ENCODE data around the gene RABL3.

Gene RABL3

GRCh38 chr3:120659285-120659684 is 83.0 kb downstream of the RABL3 start:
- ATAC-seq, result no peak
- TF ChIP-seq ZC3H10 (CRISPR knock-in tag; IDR thresholded peaks at IDR 0.05) (no peak), ZFP3 (CRISPR knock-in tag; IDR thresholded peaks at IDR 0.05) (no peak), CSRNP3 (CRISPR knock-in tag; IDR thresholded peaks at IDR 0.05) (no peak), PATZ1 (CRISPR knock-in tag; IDR thresholded peaks at IDR 0.05; ENCODE audit: borderline replicate concordance) (no peak), TOX (CRISPR knock-in tag; IDR thresholded peaks at IDR 0.05; ENCODE audit: borderline replicate concordance) (no peak), ARNTL (CRISPR knock-in tag; IDR thresholded peaks at IDR 0.05; ENCODE audit: borderline replicate concordance, low read depth) (no peak), PPARA (CRISPR knock-in tag; IDR thresholded peaks at IDR 0.05; ENCODE audit: borderline replicate concordance) (no peak), RARB (CRISPR knock-in tag; IDR thresholded peaks at IDR 0.05) (no peak), POU6F1 (CRISPR knock-in tag; IDR thresholded peaks at IDR 0.05; ENCODE audit: borderline replicate concordance, low read depth) (no peak), ZNF565 (CRISPR knock-in tag; conservative IDR thresholded peaks at IDR 0.05; ENCODE audit: low read depth) (no peak), ZFP30 (CRISPR knock-in tag; IDR thresholded peaks at IDR 0.05) (no peak), ESRRG (CRISPR knock-in tag; IDR thresholded peaks at IDR 0.05) (no peak), TSHZ2 (CRISPR knock-in tag; IDR thresholded peaks at IDR 0.05) (no peak), ZNF8 (CRISPR knock-in tag; IDR thresholded peaks at IDR 0.05) (no peak)

DNA sequence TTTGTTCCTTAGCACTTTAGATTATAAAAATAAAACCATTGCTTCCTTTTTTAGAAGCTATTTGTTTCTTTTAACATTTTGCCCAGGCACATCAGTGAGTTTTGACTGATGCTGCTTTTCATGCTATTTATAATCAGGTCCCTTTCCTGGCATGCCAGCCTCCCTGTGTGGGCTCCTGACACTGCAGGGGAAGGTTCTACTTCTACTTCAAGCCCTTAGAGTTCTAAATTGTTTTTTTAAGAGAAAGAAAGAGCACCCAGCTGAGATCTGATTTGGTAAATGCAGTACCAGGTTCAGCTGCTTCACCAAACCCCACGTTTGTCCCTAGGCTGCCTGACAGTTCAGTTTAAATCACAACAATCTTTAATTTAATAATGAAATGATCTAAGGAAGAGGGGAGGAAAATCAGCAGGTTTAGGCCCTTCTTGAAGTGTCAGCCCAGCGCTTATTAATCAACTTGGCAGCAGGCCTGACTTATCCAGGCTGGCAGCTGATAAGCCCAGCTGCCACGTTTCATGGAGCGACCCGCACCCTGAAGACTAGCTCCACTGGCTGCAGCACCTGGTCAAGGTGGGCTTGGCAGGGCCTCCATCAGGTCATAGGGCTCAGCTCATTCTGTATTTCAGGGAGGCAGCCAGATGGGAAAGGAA is 89.3 kb downstream of the RABL3 start:
- TF ChIP-seq, protein P1, sequence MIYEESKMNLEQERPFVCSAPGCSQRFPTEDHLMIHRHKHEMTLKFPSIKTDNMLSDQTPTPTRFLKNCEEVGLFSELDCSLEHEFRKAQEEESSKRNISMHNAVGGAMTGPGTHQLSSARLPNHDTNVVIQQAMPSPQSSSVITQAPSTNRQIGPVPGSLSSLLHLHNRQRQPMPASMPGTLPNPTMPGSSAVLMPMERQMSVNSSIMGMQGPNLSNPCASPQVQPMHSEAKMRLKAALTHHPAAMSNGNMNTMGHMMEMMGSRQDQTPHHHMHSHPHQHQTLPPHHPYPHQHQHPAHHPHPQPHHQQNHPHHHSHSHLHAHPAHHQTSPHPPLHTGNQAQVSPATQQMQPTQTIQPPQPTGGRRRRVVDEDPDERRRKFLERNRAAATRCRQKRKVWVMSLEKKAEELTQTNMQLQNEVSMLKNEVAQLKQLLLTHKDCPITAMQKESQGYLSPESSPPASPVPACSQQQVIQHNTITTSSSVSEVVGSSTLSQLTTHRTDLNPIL (CRISPR knock-in tag; IDR thresholded peaks at IDR 0.05; ENCODE audit: low read depth), result no peak
- TF ChIP-seq OSR1 (CRISPR knock-in tag; IDR thresholded peaks at IDR 0.05) (no peak), RARB (CRISPR knock-in tag; IDR thresholded peaks at IDR 0.05) (no peak), TOX (CRISPR knock-in tag; IDR thresholded peaks at IDR 0.05; ENCODE audit: borderline replicate concordance) (no peak), CSDC2 (CRISPR knock-in tag; IDR thresholded peaks at IDR 0.05) (no peak), TSHZ2 (CRISPR knock-in tag; IDR thresholded peaks at IDR 0.05) (no peak), CSRNP3 (CRISPR knock-in tag; IDR thresholded peaks at IDR 0.05) (no peak), TCF4 (CRISPR knock-in tag; IDR thresholded peaks at IDR 0.05; ENCODE audit: borderline replicate concordance) (no peak), SNAI2 (CRISPR knock-in tag; IDR thresholded peaks at IDR 0.05) (no peak), PPARA (CRISPR knock-in tag; IDR thresholded peaks at IDR 0.05; ENCODE audit: borderline replicate concordance) (no peak), ZC3H10 (CRISPR knock-in tag; IDR thresholded peaks at IDR 0.05) (no peak)
- no peak for ATAC-seq

All from SK-N-SH treated with all-trans-retinoic acid at 6 μM for 48 hours (cell line).